Suprapubic skin (tissue), 4 donors: ENCODE measurements around the gene SYNJ2.

Source experiments
- CTCF ChIP-seq, 2 donors: fragments of 200-600 bp in 1 of 2; fragments of 450-650 bp in 1 of 2; sonication (generic) in 1 of 2; IDR thresholded peaks; one replicate each; pipeline ENCODE4 v1.5.1; 2016 to 2019; ENCODE audit warnings: antibody characterized with exemption in 2 of 2, mild to moderate bottlenecking in 1 of 2, moderate library complexity in 1 of 2
- EP300 ChIP-seq: sonication (generic); formaldehyde crosslinking; IDR thresholded peaks from one replicate; pipeline ENCODE4 v1.6.1; 2017; ENCODE audit warnings: antibody characterized with exemption
- POLR2A ChIP-seq, 2 donors: fragments of 450-650 bp; IDR thresholded peaks; one replicate each; pipeline ENCODE4 v1.6.1; 2017; ENCODE audit warnings: antibody characterized with exemption in 2 of 2, mild to moderate bottlenecking in 2 of 2, moderate library complexity in 2 of 2
- POLR2AphosphoS5 ChIP-seq, 3 donors: sonication (generic); formaldehyde crosslinking; IDR thresholded peaks; one replicate each; pipeline ENCODE4 v1.6.1; 2017; ENCODE audit warnings: antibody characterized with exemption in 3 of 3

- TF ChIP-seq CTCF (IDR thresholded peaks at IDR 0.05): no peak
- TF ChIP-seq POLR2AphosphoS5 (IDR thresholded peaks at IDR 0.05): no peak
- no peak for TF ChIP-seq EP300
- TF ChIP-seq POLR2A (IDR thresholded peaks at IDR 0.05): no peak
Measured at GRCh38 chr6:158039571-158040050, 57.9 kb downstream of the SYNJ2 start.
